Body of pancreas (tissue), 4 donors: ENCODE data around the gene PLXDC2.

Experiments used
- POLR2A ChIP-seq, 3 donors: fragments of 450-650 bp; IDR thresholded peaks; one replicate each; pipeline ENCODE4 v1.6.1; 2016; ENCODE audit warnings: antibody characterized with exemption in 3 of 3, mild to moderate bottlenecking in 2 of 3
- TF ChIP-seq, protein P1 (sequence below), 7 experiments: fragments of 450-650 bp in 4 of 7; fragments of 200-600 bp in 3 of 7; sonication (generic) in 3 of 7; IDR thresholded peaks; one replicate each; pipeline ENCODE4 v1.5.1; 2016 to 2019; ENCODE audit warnings: antibody characterized with exemption in 7 of 7

GRCh38 chr10:19915816-19916215, 99.6 kb downstream of the PLXDC2 start:
- TF ChIP-seq, protein P1, sequence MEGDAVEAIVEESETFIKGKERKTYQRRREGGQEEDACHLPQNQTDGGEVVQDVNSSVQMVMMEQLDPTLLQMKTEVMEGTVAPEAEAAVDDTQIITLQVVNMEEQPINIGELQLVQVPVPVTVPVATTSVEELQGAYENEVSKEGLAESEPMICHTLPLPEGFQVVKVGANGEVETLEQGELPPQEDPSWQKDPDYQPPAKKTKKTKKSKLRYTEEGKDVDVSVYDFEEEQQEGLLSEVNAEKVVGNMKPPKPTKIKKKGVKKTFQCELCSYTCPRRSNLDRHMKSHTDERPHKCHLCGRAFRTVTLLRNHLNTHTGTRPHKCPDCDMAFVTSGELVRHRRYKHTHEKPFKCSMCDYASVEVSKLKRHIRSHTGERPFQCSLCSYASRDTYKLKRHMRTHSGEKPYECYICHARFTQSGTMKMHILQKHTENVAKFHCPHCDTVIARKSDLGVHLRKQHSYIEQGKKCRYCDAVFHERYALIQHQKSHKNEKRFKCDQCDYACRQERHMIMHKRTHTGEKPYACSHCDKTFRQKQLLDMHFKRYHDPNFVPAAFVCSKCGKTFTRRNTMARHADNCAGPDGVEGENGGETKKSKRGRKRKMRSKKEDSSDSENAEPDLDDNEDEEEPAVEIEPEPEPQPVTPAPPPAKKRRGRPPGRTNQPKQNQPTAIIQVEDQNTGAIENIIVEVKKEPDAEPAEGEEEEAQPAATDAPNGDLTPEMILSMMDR (IDR thresholded peaks at IDR 0.05), result no peak
- no peak for TF ChIP-seq POLR2A (IDR thresholded peaks at IDR 0.05)
